ENCODE measurements around the gene SDC3.

GRCh38 chr1:30906631-30907441 lies 1.7 kb downstream of the SDC3 start:
- TF ChIP-seq POLR2A (IDR thresholded peaks at IDR 0.05; ENCODE audit: low read length), result no peak
- TF ChIP-seq GATA1 (IDR thresholded peaks at IDR 0.05; ENCODE audit: low read depth, low read length), result no peak

All from erythroblast (primary cell).